Measurements from ENCODE around the gene FOLR2. TPM values are rescaled to one million over a fixed set of nuclear protein-coding genes. Genes with fewer than 3 reads are reported as not detected.
"Not testable (repeated sequence)": the region's sequence is repeated elsewhere in the genome, so short reads cannot be mapped to it uniquely, and the experiment has no call there.

FOLR2 gene
- total RNA-seq, 1 donor from 2014 or later: 22.8 TPM

GRCh38 chr11:72190631-72191071 lies 25.9 kb upstream of the FOLR2 start:
- Histone ChIP-seq H3K27me3 (no peaks in the 10 kb centered on the region), H3K27ac (no peak overlapping the region), H3K4me1 (peaks cover 9% of the 10 kb centered on the region), H3K4me3 (no peak overlapping the region), H3K36me3 (no peaks in the 10 kb centered on the region), H3K9me3 (no peaks in the 10 kb centered on the region)
- no peak for DNase-seq
- ATAC-seq: no peak
- TF ChIP-seq CTCF (IDR thresholded peaks at IDR 0.05): no peak
- intact Hi-C loops (cut with DNase I): no loop called here

GRCh38 chr11:72191961-72192381 lies 24.6 kb upstream of the FOLR2 start, which contains the start of gene FOLR1:
Gene FOLR1 (plus strand): TSS chr11:72192140. CDS start chr11:72192174, 34 bp downstream.
- H3K27ac ChIP-seq: no peak within 1 kb of the TSS
- peak; percentile 84 for DNase-seq
- H3K4me3 ChIP-seq: peak within 1 kb of the TSS; percentile 14
- no peaks in the 10 kb centered on the region for H3K9me3 ChIP-seq
- intact Hi-C loops (cut with DNase I): no loop called here
- TF ChIP-seq CTCF (IDR thresholded peaks at IDR 0.05): no peak
- ATAC-seq: peak; percentile 91
- no peaks in the 10 kb centered on the region for H3K27me3 ChIP-seq
- H3K36me3 ChIP-seq: no peaks in the 10 kb centered on the region
- peaks cover 9% of the 10 kb centered on the region for H3K4me1 ChIP-seq

GRCh38 chr11:72195518-72196270 lies 20.9 kb upstream of the FOLR2 start:
- no peaks in the 10 kb centered on the region for H3K9me3 ChIP-seq
- no peak for TF ChIP-seq CTCF (IDR thresholded peaks at IDR 0.05)
- intact Hi-C loops (cut with DNase I): no loop called here
- no peaks in the 10 kb centered on the region for H3K36me3 ChIP-seq
- DNase-seq (no peak), ATAC-seq (no peak)
- H3K4me1 ChIP-seq: no peaks in the 10 kb centered on the region
- no peaks in the 10 kb centered on the region for H3K27me3 ChIP-seq
- H3K27ac ChIP-seq: no peak overlapping the region
- H3K4me3 ChIP-seq: no peak overlapping the region

- H3K36me3 ChIP-seq; H3K9me3 ChIP-seq; H3K4me3 ChIP-seq; H3K27ac ChIP-seq; intact Hi-C loops (cut with DNase I); H3K27me3 ChIP-seq; DNase-seq; ATAC-seq; H3K4me1 ChIP-seq: not testable (repeated sequence)
These were observed 15.1 kb upstream of the FOLR2 start for GRCh38 chr11:72201445-72201844.

- Histone ChIP-seq H3K9me3 (no peaks in the 10 kb centered on the region), H3K4me1 (no peaks in the 10 kb centered on the region), H3K27me3 (no peaks in the 10 kb centered on the region), H3K4me3 (no peak overlapping the region), H3K36me3 (no peaks in the 10 kb centered on the region), H3K27ac (no peak overlapping the region)
- TF ChIP-seq CTCF (IDR thresholded peaks at IDR 0.05): no peak
- DNase-seq (no peak), ATAC-seq (no peak)
- intact Hi-C loops (cut with DNase I): no loop called here
These were observed 14.0 kb upstream of the FOLR2 start for GRCh38 chr11:72202571-72202970.

GRCh38 chr11:72203163-72203562 lies 13.4 kb upstream of the FOLR2 start:
- ATAC-seq (no peak), DNase-seq (no peak)
- H3K4me3 ChIP-seq: no peak overlapping the region
- TF ChIP-seq CTCF (IDR thresholded peaks at IDR 0.05): no peak
- intact Hi-C loops (cut with DNase I): no loop called here
- no peaks in the 10 kb centered on the region for H3K36me3 ChIP-seq
- H3K27me3 ChIP-seq: no peaks in the 10 kb centered on the region
- H3K9me3 ChIP-seq: no peaks in the 10 kb centered on the region
- no peak overlapping the region for H3K27ac ChIP-seq
- H3K4me1 ChIP-seq: no peaks in the 10 kb centered on the region

All from upper lobe of right lung (tissue), 1 donor.